ENCODE results near the gene RGS6. TPM values are rescaled to one million over a fixed set of nuclear protein-coding genes. Genes with fewer than 3 reads are reported as not detected.

Gene RGS6
- total RNA-seq, 2 experiments from 2014 or later, result 0.39 to 0.57 TPM

GRCh38 chr14:72613231-72613974, 681.2 kb downstream of the RGS6 start:
- POLR2A ChIA-PET, result no interaction called here
- H3K9me3 Mint-ChIP-seq (ENCODE audit: low read depth), result no peaks in the 10 kb centered on the region
- CTCF ChIA-PET, result no interaction called here
- no peaks in the 10 kb centered on the region for H3K4me1 Mint-ChIP-seq
- DNase-seq (no peak), ATAC-seq (no peak)
- no peaks in the 10 kb centered on the region for H3K27me3 Mint-ChIP-seq
- no peak overlapping the region for H3K4me3 Mint-ChIP-seq
- H3K36me3 Mint-ChIP-seq (ENCODE audit: low read depth), result no peaks in the 10 kb centered on the region
- intact Hi-C loops (cut with DNase I, micrococcal nuclease), result no loop called here
- no peak overlapping the region for H3K27ac Mint-ChIP-seq

- Mint-ChIP-seq H3K4me1 (no peaks in the 10 kb centered on the region), H3K27me3 (no peaks in the 10 kb centered on the region), H3K36me3 (ENCODE audit: low read depth) (no peaks in the 10 kb centered on the region), H3K9me3 (ENCODE audit: low read depth) (no peaks in the 10 kb centered on the region), H3K4me3 (no peak overlapping the region), H3K27ac (no peak overlapping the region)
- ATAC-seq (no peak), DNase-seq (no peak)
- intact Hi-C loops (cut with DNase I, micrococcal nuclease), result no loop called here
- ChIA-PET CTCF (interaction anchor here (0.6 kb wide), 1 partner anchor 148 kb away, joined by 3 read pairs; no protein-coding TSS in a partner anchor), POLR2A (no interaction called here)
Observed at GRCh38 chr14:72613975-72614319, 681.7 kb downstream of the RGS6 start.

GRCh38 chr14:72614365-72614764, 682.1 kb downstream of the RGS6 start:
- Mint-ChIP-seq H3K27ac (no peak overlapping the region), H3K36me3 (ENCODE audit: low read depth) (no peaks in the 10 kb centered on the region), H3K4me3 (no peak overlapping the region), H3K27me3 (no peaks in the 10 kb centered on the region), H3K4me1 (no peaks in the 10 kb centered on the region), H3K9me3 (ENCODE audit: low read depth) (no peaks in the 10 kb centered on the region)
- no peak for DNase-seq
- POLR2A ChIA-PET, result no interaction called here
- intact Hi-C loops (cut with DNase I, micrococcal nuclease), result no loop called here
- no peak for ATAC-seq
- CTCF ChIA-PET, result interaction anchor here (0.6 kb wide), 1 partner anchor 148 kb away, joined by 3 read pairs; no protein-coding TSS in a partner anchor

GRCh38 chr14:72614891-72615415, 682.7 kb downstream of the RGS6 start:
- POLR2A ChIA-PET, result no interaction called here
- ATAC-seq, result no peak

GRCh38 chr14:72615451-72616121, 683.4 kb downstream of the RGS6 start:
- intact Hi-C loops (cut with DNase I, micrococcal nuclease), result no loop called here
- DNase-seq (no peak), ATAC-seq (no peak)
- Mint-ChIP-seq H3K27ac (no peak overlapping the region), H3K4me3 (no peak overlapping the region), H3K9me3 (ENCODE audit: low read depth) (no peaks in the 10 kb centered on the region), H3K4me1 (no peaks in the 10 kb centered on the region), H3K36me3 (ENCODE audit: low read depth) (no peaks in the 10 kb centered on the region), H3K27me3 (peaks cover under 1% of the 10 kb centered on the region)
- ChIA-PET CTCF (no interaction called here), POLR2A (no interaction called here)

More at GRCh38 chr14:72614891-72615415, 682.7 kb downstream of the RGS6 start:
- CTCF ChIA-PET, result no interaction called here
- Mint-ChIP-seq H3K4me3 (no peak overlapping the region), H3K27ac (no peak overlapping the region), H3K9me3 (ENCODE audit: low read depth) (no peaks in the 10 kb centered on the region), H3K27me3 (no peaks in the 10 kb centered on the region), H3K4me1 (no peaks in the 10 kb centered on the region), H3K36me3 (ENCODE audit: low read depth) (no peaks in the 10 kb centered on the region)
- intact Hi-C loops (cut with DNase I, micrococcal nuclease), result no loop called here
- no peak for DNase-seq

Small RNAs within 50 kb of the gene (microRNA-seq; reads per million reads assigned to microRNA genes)
- not detected for gene MIR7843 (ENCODE audit: borderline replicate concordance)
